Right lobe of liver (tissue), 4 donors: ENCODE results near the gene CEP112.

Source experiments
- POLR2A ChIP-seq: fragments of 450-650 bp; IDR thresholded peaks from one replicate; pipeline ENCODE4 v1.6.1; 2017; ENCODE audit warnings: antibody characterized with exemption, mild to moderate bottlenecking
- TF ChIP-seq, protein P1 (sequence below), 4 donors: fragments of 200-600 bp in 3 of 4; fragments of 450-650 bp in 1 of 4; IDR thresholded peaks; one replicate each; pipeline versions ENCODE4 v1.5.1 to v1.8.0; 2016 to 2022; ENCODE audit warnings: antibody characterized with exemption in 4 of 4, mild to moderate bottlenecking in 2 of 4
- donor health status: DM: no; HTN: no; CAD: no.
- donor health status: DM: no; HTN: no; CAD: no.
- donor health status: DM: no; HTN: yes; CAD: no.

GRCh38 chr17:65931246-65932149 lies 260.4 kb downstream of the CEP112 start:
- TF ChIP-seq, protein P1, sequence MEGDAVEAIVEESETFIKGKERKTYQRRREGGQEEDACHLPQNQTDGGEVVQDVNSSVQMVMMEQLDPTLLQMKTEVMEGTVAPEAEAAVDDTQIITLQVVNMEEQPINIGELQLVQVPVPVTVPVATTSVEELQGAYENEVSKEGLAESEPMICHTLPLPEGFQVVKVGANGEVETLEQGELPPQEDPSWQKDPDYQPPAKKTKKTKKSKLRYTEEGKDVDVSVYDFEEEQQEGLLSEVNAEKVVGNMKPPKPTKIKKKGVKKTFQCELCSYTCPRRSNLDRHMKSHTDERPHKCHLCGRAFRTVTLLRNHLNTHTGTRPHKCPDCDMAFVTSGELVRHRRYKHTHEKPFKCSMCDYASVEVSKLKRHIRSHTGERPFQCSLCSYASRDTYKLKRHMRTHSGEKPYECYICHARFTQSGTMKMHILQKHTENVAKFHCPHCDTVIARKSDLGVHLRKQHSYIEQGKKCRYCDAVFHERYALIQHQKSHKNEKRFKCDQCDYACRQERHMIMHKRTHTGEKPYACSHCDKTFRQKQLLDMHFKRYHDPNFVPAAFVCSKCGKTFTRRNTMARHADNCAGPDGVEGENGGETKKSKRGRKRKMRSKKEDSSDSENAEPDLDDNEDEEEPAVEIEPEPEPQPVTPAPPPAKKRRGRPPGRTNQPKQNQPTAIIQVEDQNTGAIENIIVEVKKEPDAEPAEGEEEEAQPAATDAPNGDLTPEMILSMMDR (IDR thresholded peaks at IDR 0.05) = no peak
- TF ChIP-seq POLR2A = no peak
